HCT116 (cell line): ENCODE results near the gene ZNF783.

ENCODE experiments used
- CTCF ChIP-seq, 3 experiments: fragments of 200-600 bp in 1 of 3; sonication (generic) in 1 of 3; IDR thresholded peaks in 2 of 3; conservative IDR thresholded peaks in 1 of 3; 2 replicates each; pipeline ENCODE4 v1.5.1; 2012 to 2017; ENCODE audit warnings: low read depth in 2 of 3, low read length in 2 of 3, antibody characterized with exemption in 1 of 3, borderline replicate concordance in 1 of 3, control low read depth in 1 of 3, mild to moderate bottlenecking in 1 of 3, mixed read lengths in 1 of 3, mixed run types in 1 of 3, moderate library complexity in 1 of 3; ENCODE audit not compliant: insufficient read depth in 1 of 3
- EGR1 ChIP-seq: IDR thresholded peaks from 2 replicates; pipeline ENCODE4 v1.6.1; 2012; ENCODE audit warnings: low read depth
- EZH2 ChIP-seq: fragments of 200-600 bp; sonication (generic); IDR thresholded peaks from 2 replicates; pipeline ENCODE4 v1.6.1; 2017; ENCODE audit warnings: antibody characterized with exemption, mixed run types
- JUND ChIP-seq: IDR thresholded peaks from 2 replicates; pipeline ENCODE4 v1.6.1; 2012
- POLR2A ChIP-seq: IDR thresholded peaks from 2 replicates; pipeline ENCODE4 v1.7.0; 2011; ENCODE audit warnings: borderline replicate concordance; ENCODE audit not compliant: insufficient read depth, insufficient read length; ENCODE audit errors: extremely low read depth
- POLR2AphosphoS5 ChIP-seq: IDR thresholded peaks from 2 replicates; pipeline ENCODE4 v1.6.1; 2011; ENCODE audit warnings: mild to moderate bottlenecking, low read depth, low read length, moderate library complexity
- SIN3A ChIP-seq: IDR thresholded peaks from 2 replicates; pipeline ENCODE4 v1.6.1; 2012; ENCODE audit warnings: low read depth
- TCF7L2 ChIP-seq: IDR thresholded peaks from 2 replicates; pipeline ENCODE4 v1.7.0; 2011; ENCODE audit warnings: borderline replicate concordance, inconsistent platforms; ENCODE audit not compliant: insufficient read depth, insufficient read length; ENCODE audit errors: extremely low read depth
- YY1 ChIP-seq: IDR thresholded peaks from 2 replicates; pipeline ENCODE4 v1.6.1; 2011; ENCODE audit warnings: low read length, low read depth, moderate library complexity, mild to moderate bottlenecking; ENCODE audit not compliant: insufficient replicate concordance; ENCODE audit errors: extremely low read depth
- ZNF274 ChIP-seq: fragments of 200-500 bp; sonication (Bioruptor generic); IDR thresholded peaks from 2 replicates; pipeline ENCODE4 v1.6.1; 2014; ENCODE audit warnings: mild to moderate bottlenecking, low read depth, low read length, inconsistent platforms
- TF ChIP-seq, protein P1 (sequence below): IDR thresholded peaks from 2 replicates; pipeline ENCODE4 v1.6.1; 2012

DNA sequence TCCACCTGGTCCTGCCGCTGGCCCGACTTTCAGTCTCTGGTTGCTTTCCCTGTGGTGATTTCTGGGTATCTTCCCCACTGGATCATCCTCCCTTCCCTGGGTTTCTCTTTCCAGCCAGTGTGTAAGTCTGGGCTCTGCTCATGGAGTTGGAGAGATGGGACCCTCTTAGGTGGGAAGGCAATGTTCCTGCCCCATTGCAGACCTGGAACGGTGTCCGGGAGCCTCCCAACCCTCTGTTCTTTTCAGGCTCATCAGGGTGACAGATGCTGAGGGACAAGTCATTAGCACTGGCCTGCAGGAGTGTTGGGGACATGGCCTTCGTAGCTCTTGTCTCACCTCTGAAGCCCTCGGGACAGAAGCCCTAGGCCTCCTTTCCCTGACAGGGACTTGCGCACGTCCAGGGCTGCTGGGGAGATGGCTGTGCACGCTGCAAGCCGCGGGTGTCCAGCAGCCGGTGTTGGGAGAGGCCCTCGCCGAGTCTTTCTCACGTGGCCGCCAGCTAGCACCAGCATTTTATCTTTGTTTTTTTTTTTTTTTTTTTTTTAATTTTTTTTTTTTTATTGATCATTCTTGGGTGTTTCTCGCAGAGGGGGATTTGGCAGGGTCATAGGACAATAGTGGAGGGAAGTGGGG is 17.2 kb downstream of the ZNF783 start:
- TF ChIP-seq CTCF (IDR thresholded peaks at IDR 0.05 in 2 of 3, conservative IDR thresholded peaks at IDR 0.05 in 1 of 3; ENCODE audit: borderline replicate concordance in 1 of 3, insufficient read depth in 1 of 3, low read depth in 2 of 3, low read length in 2 of 3): no peak
- TF ChIP-seq POLR2A: no peak
- no peak for TF ChIP-seq YY1
- no peak for TF ChIP-seq EGR1
- TF ChIP-seq JUND: no peak
- TF ChIP-seq EZH2: no peak
- TF ChIP-seq SIN3A: no peak
- no peak for TF ChIP-seq ZNF274
- TF ChIP-seq, protein P1, sequence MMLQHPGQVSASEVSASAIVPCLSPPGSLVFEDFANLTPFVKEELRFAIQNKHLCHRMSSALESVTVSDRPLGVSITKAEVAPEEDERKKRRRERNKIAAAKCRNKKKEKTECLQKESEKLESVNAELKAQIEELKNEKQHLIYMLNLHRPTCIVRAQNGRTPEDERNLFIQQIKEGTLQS: no peak
- no peak for TF ChIP-seq TCF7L2
- TF ChIP-seq POLR2AphosphoS5: no peak
